Kidney (tissue), 14 donors: ENCODE data around the gene PDE4D. TPM values are rescaled to one million over a fixed set of nuclear protein-coding genes. Genes with fewer than 3 reads are reported as not detected.
A peak's percentile ranks its signal among the peaks of the same experiment; 100 is the strongest.

Experiments
- DNase-seq, 5 donors: peaks; one replicate each; pipeline ENCODE4 v3.0.0-alpha.2; 2013 to 2020
- FAIRE-seq: peaks from 2 replicates; lab custom pipeline; 2012; peaks lifted over from hg19 to GRCh38; lab: Jason Lieb, UNC
- H3K27ac ChIP-seq, 2 donors: one replicate each; pipeline ENCODE4 v1.7.0; 2013; ENCODE audit warnings: low read depth in 2 of 2, low read length in 2 of 2, inconsistent platforms in 1 of 2
- H3K27me3 ChIP-seq: one replicate; pipeline ENCODE4 v1.7.1; 2013; ENCODE audit warnings: low read length, inconsistent platforms; ENCODE audit not compliant: control insufficient read depth, insufficient read depth
- H3K36me3 ChIP-seq, 3 donors: one replicate each; pipeline versions ENCODE4 v1.7.0 to v1.7.1; 2013; ENCODE audit warnings: low read length in 3 of 3, control low read depth in 1 of 3, inconsistent platforms in 1 of 3; ENCODE audit not compliant: insufficient read depth in 3 of 3, control insufficient read depth in 2 of 3
- H3K4me1 ChIP-seq, 3 donors: one replicate each; pipeline versions ENCODE4 v1.7.0 to v1.7.1; 2013; ENCODE audit warnings: low read length in 3 of 3, inconsistent platforms in 1 of 3, low read depth in 1 of 3; ENCODE audit not compliant: control insufficient read depth in 2 of 3, insufficient read depth in 2 of 3
- H3K4me3 ChIP-seq, 3 donors: one replicate each; pipeline versions ENCODE4 v1.7.0 to v1.8.1; 2013; ENCODE audit warnings: low read length in 3 of 3, control low read depth in 1 of 3, inconsistent platforms in 1 of 3
- H3K9ac ChIP-seq, 3 donors: one replicate each; pipeline versions ENCODE4 v1.7.0 to v1.7.1; 2013; ENCODE audit warnings: low read length in 3 of 3, control low read depth in 1 of 3, inconsistent platforms in 1 of 3
- H3K9me3 ChIP-seq, 3 donors: one replicate each; pipeline versions ENCODE4 v1.7.0 to v1.7.1; 2013; ENCODE audit warnings: low read length in 3 of 3, control low read depth in 1 of 3, inconsistent platforms in 1 of 3; ENCODE audit not compliant: control insufficient read depth in 2 of 3, insufficient read depth in 1 of 3
- intact Hi-C: fragments of 100-400 bp; cut with DNase I; formaldehyde crosslinking; loops from one replicate; pipeline ENCODE4 v1.11.1; 2022
- polyA plus RNA-seq: library from polyadenylated mRNA; stranded (reverse); fragments of 350-450 nt; fragmentation: Illumina TruSeq; extraction: RNeasy Lipid Tissue Mini Kit (QIAGEN cat#74804); gene quantifications from one replicate; pipeline ENCODE4 v1.2.3, GENCODE V29; 2014; ENCODE audit warnings: low read depth, low replicate concordance; ENCODE audit not compliant: insufficient read depth
- total RNA-seq: library from RNA; stranded (reverse); fragmentation: NEBNext Ultra II Directional; extraction: Animal tissue kit (Norgen Biotek cat#: 25700); gene quantifications from one replicate; pipeline ENCODE4 v1.2.1, GENCODE V29; 2021
- TF ChIP-seq, protein P1 (sequence below): IDR thresholded peaks from 3 replicates; pipeline ENCODE4 v1.5.1; 2012; ENCODE audit warnings: mild to moderate bottlenecking, moderate library complexity, borderline replicate concordance; ENCODE audit not compliant: insufficient read depth; ENCODE audit errors: extremely low read depth
- donor health status: control.
- donor health status: control.
- donor health status: control.
- donor health status: control.
- donor health status: control.
- donor health status: DM: yes; HTN: yes; CAD: no.
- donor health status: Normal renal cell carcinoma (clear cell type).

The PDE4D gene
- total and polyA plus RNA-seq, 2 donors from 2014 or later, result 9.2 to 78.9 TPM

GRCh38 chr5:59054963-59055528 lies 838.5 kb downstream of the PDE4D start:
- H3K4me3 ChIP-seq, result no peak overlapping the region
- no peaks in the 10 kb centered on the region for H3K36me3 ChIP-seq
- FAIRE-seq (no peak), DNase-seq (no peak)
- H3K4me1 ChIP-seq, result no peaks in the 10 kb centered on the region
- no peaks in the 10 kb centered on the region for H3K27me3 ChIP-seq
- no peak overlapping the region for H3K27ac ChIP-seq
- no peak overlapping the region for H3K9ac ChIP-seq
- TF ChIP-seq, protein P1, sequence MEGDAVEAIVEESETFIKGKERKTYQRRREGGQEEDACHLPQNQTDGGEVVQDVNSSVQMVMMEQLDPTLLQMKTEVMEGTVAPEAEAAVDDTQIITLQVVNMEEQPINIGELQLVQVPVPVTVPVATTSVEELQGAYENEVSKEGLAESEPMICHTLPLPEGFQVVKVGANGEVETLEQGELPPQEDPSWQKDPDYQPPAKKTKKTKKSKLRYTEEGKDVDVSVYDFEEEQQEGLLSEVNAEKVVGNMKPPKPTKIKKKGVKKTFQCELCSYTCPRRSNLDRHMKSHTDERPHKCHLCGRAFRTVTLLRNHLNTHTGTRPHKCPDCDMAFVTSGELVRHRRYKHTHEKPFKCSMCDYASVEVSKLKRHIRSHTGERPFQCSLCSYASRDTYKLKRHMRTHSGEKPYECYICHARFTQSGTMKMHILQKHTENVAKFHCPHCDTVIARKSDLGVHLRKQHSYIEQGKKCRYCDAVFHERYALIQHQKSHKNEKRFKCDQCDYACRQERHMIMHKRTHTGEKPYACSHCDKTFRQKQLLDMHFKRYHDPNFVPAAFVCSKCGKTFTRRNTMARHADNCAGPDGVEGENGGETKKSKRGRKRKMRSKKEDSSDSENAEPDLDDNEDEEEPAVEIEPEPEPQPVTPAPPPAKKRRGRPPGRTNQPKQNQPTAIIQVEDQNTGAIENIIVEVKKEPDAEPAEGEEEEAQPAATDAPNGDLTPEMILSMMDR, result no peak
- H3K9me3 ChIP-seq, result no peaks in the 10 kb centered on the region
- intact Hi-C loops, result no loop called here

DNA sequence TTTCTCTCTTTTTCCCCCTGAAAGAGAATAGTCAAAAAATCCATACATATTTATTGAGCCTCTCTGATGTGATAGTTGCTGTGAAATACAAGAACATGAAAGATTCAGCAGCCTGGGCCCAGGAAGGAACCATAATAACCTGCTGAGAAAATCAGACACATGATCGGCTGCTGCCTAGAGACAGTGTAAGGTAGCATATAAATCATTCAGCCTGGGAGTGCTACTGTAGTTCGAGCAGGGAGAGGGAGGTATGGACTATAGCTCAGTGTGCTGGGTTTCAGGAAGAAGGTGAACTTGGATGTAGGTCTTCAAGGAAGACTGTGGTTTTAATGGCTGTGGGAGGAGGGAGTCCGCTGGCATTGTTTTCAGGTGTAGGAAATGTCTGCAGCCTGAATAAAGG lies 841.6 kb downstream of the PDE4D start:
- Histone ChIP-seq H3K9me3 (no peaks in the 10 kb centered on the region), H3K4me1 (no peaks in the 10 kb centered on the region), H3K4me3 (no peak overlapping the region), H3K27me3 (no peaks in the 10 kb centered on the region), H3K27ac (no peak overlapping the region), H3K36me3 (no peaks in the 10 kb centered on the region), H3K9ac (no peak overlapping the region)
- DNase-seq, result peak in 4 of 5 donors; percentile 48 to 77 (median 62)
- intact Hi-C loops, result no loop called here
- FAIRE-seq, result no peak
- TF ChIP-seq, protein P1, result no peak

GRCh38 chr5:59049095-59049494 lies 844.4 kb downstream of the PDE4D start:
- Histone ChIP-seq H3K9me3 (no peaks in the 10 kb centered on the region), H3K4me3 (no peak overlapping the region), H3K27me3 (no peaks in the 10 kb centered on the region), H3K9ac (no peak overlapping the region), H3K4me1 (no peaks in the 10 kb centered on the region), H3K36me3 (no peaks in the 10 kb centered on the region), H3K27ac (no peak overlapping the region)
- intact Hi-C loops, result no loop called here
- DNase-seq (no peak), FAIRE-seq (no peak)
- TF ChIP-seq, protein P1, result no peak
